ENCODE data around the gene SLC10A7.

SLC10A7 gene

GRCh38 chr4:146381263-146381872 lies 140.4 kb downstream of the SLC10A7 start:
- no peak overlapping the region for H2BK120ac ChIP-seq (ENCODE audit: low read depth, low read length)
- WGBS = 43% methylated on average over 1 of the region's 2 CpGs
- H3K79me1 ChIP-seq (replicated peaks; ENCODE audit: low read length, poor library complexity, severe bottlenecking) = peaks cover 3% of the 10 kb centered on the region
- H2BK5ac ChIP-seq (ENCODE audit: low read depth, low read length, poor library complexity, severe bottlenecking) = no peak overlapping the region
- no peak overlapping the region for H4K91ac ChIP-seq (ENCODE audit: low read length)
- no peaks in the 10 kb centered on the region for H3K36me3 ChIP-seq (ENCODE audit: control insufficient read depth in 1 of 2, insufficient read depth in 2 of 2, low read depth in 1 of 2, low read length in 2 of 2)
- no peaks in the 10 kb centered on the region for H3K4me1 ChIP-seq (ENCODE audit: control insufficient read depth, insufficient read depth, low read depth, low read length)
- no peak overlapping the region for H3K4me2 ChIP-seq (ENCODE audit: low read length, poor library complexity, severe bottlenecking)
- no peak overlapping the region for H2BK15ac ChIP-seq (ENCODE audit: low read depth, poor library complexity, severe bottlenecking)
- H3K23ac ChIP-seq (ENCODE audit: low read length in 2 of 2) = no peak overlapping the region
- H3K4me3 ChIP-seq (ENCODE audit: insufficient read depth in 1 of 2, low read depth in 1 of 2, low read length in 2 of 2) = no peak overlapping the region
- H3K27ac ChIP-seq (ENCODE audit: low read length, poor library complexity, severe bottlenecking) = no peak overlapping the region
- no peak overlapping the region for H2AK5ac ChIP-seq (ENCODE audit: low read length, severe bottlenecking)
- no peak overlapping the region for H3K18ac ChIP-seq (ENCODE audit: low read depth in 1 of 2, low read length in 2 of 2)
- no peaks in the 10 kb centered on the region for H3K27me3 ChIP-seq (ENCODE audit: control insufficient read depth in 1 of 2, insufficient read depth in 1 of 2, low read length in 2 of 2)
- H4K8ac ChIP-seq (ENCODE audit: low read length) = no peak overlapping the region
- no peak for DNase-seq
- no peak overlapping the region for H2AFZ ChIP-seq (ENCODE audit: low read depth, low read length)
- no peak overlapping the region for H3K4ac ChIP-seq (ENCODE audit: low read depth in 1 of 2, low read length in 2 of 2)
- H2BK12ac ChIP-seq (ENCODE audit: low read length in 2 of 2) = no peak overlapping the region
- H3K14ac ChIP-seq (ENCODE audit: low read length in 2 of 2) = no peak overlapping the region
- no peak overlapping the region for H3K9ac ChIP-seq (ENCODE audit: low read length)
- peaks cover 4% of the 10 kb centered on the region for H3K9me3 ChIP-seq (ENCODE audit: control insufficient read depth, low read length)

GRCh38 chr4:146379744-146380143 lies 142.0 kb downstream of the SLC10A7 start:
- H3K9ac ChIP-seq (ENCODE audit: low read length) = no peak overlapping the region

GRCh38 chr4:146371812-146372211 lies 149.9 kb downstream of the SLC10A7 start:
- H2BK12ac ChIP-seq (ENCODE audit: low read length in 2 of 2) = no peak overlapping the region
- no peak overlapping the region for H2AK5ac ChIP-seq (ENCODE audit: low read length, severe bottlenecking)
- WGBS = no CpG with 5 or more reads among the region's 1 CpG
- H3K36me3 ChIP-seq (ENCODE audit: control insufficient read depth in 1 of 2, insufficient read depth in 2 of 2, low read depth in 1 of 2, low read length in 2 of 2) = no peaks in the 10 kb centered on the region
- no peak overlapping the region for H4K8ac ChIP-seq (ENCODE audit: low read length)
- no peak overlapping the region for H2AFZ ChIP-seq (ENCODE audit: low read depth, low read length)
- H3K4me3 ChIP-seq (ENCODE audit: insufficient read depth in 1 of 2, low read depth in 1 of 2, low read length in 2 of 2) = no peak overlapping the region
- H3K79me1 ChIP-seq (replicated peaks; ENCODE audit: low read length, poor library complexity, severe bottlenecking) = no peaks in the 10 kb centered on the region
- no peak overlapping the region for H4K91ac ChIP-seq (ENCODE audit: low read length)
- H3K23ac ChIP-seq (ENCODE audit: low read length in 2 of 2) = no peak overlapping the region
- peaks cover 5% of the 10 kb centered on the region for H3K9me3 ChIP-seq (ENCODE audit: control insufficient read depth, low read length)
- H2BK5ac ChIP-seq (ENCODE audit: low read depth, low read length, poor library complexity, severe bottlenecking) = no peak overlapping the region
- H3K4me1 ChIP-seq (ENCODE audit: control insufficient read depth, insufficient read depth, low read depth, low read length) = no peaks in the 10 kb centered on the region
- no peak for DNase-seq
- H3K9ac ChIP-seq (ENCODE audit: low read length) = no peak overlapping the region
- no peak overlapping the region for H3K4me2 ChIP-seq (ENCODE audit: low read length, poor library complexity, severe bottlenecking)
- no peak overlapping the region for H2BK15ac ChIP-seq (ENCODE audit: low read depth, poor library complexity, severe bottlenecking)
- H3K14ac ChIP-seq (ENCODE audit: low read length in 2 of 2) = no peak overlapping the region
- no peak overlapping the region for H3K27ac ChIP-seq (ENCODE audit: low read length, poor library complexity, severe bottlenecking)
- no peak overlapping the region for H3K18ac ChIP-seq (ENCODE audit: low read depth in 1 of 2, low read length in 2 of 2)
- no peak overlapping the region for H2BK120ac ChIP-seq (ENCODE audit: low read depth, low read length)
- no peaks in the 10 kb centered on the region for H3K27me3 ChIP-seq (ENCODE audit: control insufficient read depth in 1 of 2, insufficient read depth in 1 of 2, low read length in 2 of 2)
- H3K4ac ChIP-seq (ENCODE audit: low read depth in 1 of 2, low read length in 2 of 2) = no peak overlapping the region

More at GRCh38 chr4:146379744-146380143, 142.0 kb downstream of the SLC10A7 start:
- Histone ChIP-seq H2AFZ (ENCODE audit: low read depth, low read length) (no peak overlapping the region), H3K18ac (ENCODE audit: low read depth in 1 of 2, low read length in 2 of 2) (no peak overlapping the region), H3K14ac (ENCODE audit: low read length in 2 of 2) (no peak overlapping the region), H3K23ac (ENCODE audit: low read length in 2 of 2) (no peak overlapping the region), H4K91ac (ENCODE audit: low read length) (no peak overlapping the region), H2AK5ac (ENCODE audit: low read length, severe bottlenecking) (no peak overlapping the region), H3K79me1 (replicated peaks; ENCODE audit: low read length, poor library complexity, severe bottlenecking) (peaks cover 2% of the 10 kb centered on the region), H2BK120ac (ENCODE audit: low read depth, low read length) (no peak overlapping the region), H3K27ac (ENCODE audit: low read length, poor library complexity, severe bottlenecking) (no peak overlapping the region), H2BK5ac (ENCODE audit: low read depth, low read length, poor library complexity, severe bottlenecking) (no peak overlapping the region), H2BK12ac (ENCODE audit: low read length in 2 of 2) (no peak overlapping the region), H2BK15ac (ENCODE audit: low read depth, poor library complexity, severe bottlenecking) (no peak overlapping the region), H3K27me3 (ENCODE audit: control insufficient read depth in 1 of 2, insufficient read depth in 1 of 2, low read length in 2 of 2) (no peaks in the 10 kb centered on the region), H3K4me2 (ENCODE audit: low read length, poor library complexity, severe bottlenecking) (no peak overlapping the region), H3K36me3 (ENCODE audit: control insufficient read depth in 1 of 2, insufficient read depth in 2 of 2, low read depth in 1 of 2, low read length in 2 of 2) (no peaks in the 10 kb centered on the region), H3K9me3 (ENCODE audit: control insufficient read depth, low read length) (peaks cover 5% of the 10 kb centered on the region), H4K8ac (ENCODE audit: low read length) (no peak overlapping the region), H3K4ac (ENCODE audit: low read depth in 1 of 2, low read length in 2 of 2) (no peak overlapping the region), H3K4me1 (ENCODE audit: control insufficient read depth, insufficient read depth, low read depth, low read length) (no peaks in the 10 kb centered on the region), H3K4me3 (ENCODE audit: insufficient read depth in 1 of 2, low read depth in 1 of 2, low read length in 2 of 2) (no peak overlapping the region)
- no CpG with 5 or more reads among the region's 2 CpGs for WGBS
- peak; percentile 9 for DNase-seq

GRCh38 chr4:146370841-146371240 lies 150.9 kb downstream of the SLC10A7 start:
- Histone ChIP-seq H3K36me3 (ENCODE audit: control insufficient read depth in 1 of 2, insufficient read depth in 2 of 2, low read depth in 1 of 2, low read length in 2 of 2) (no peaks in the 10 kb centered on the region), H2BK12ac (ENCODE audit: low read length in 2 of 2) (no peak overlapping the region), H3K27me3 (ENCODE audit: control insufficient read depth in 1 of 2, insufficient read depth in 1 of 2, low read length in 2 of 2) (no peaks in the 10 kb centered on the region), H3K4ac (ENCODE audit: low read depth in 1 of 2, low read length in 2 of 2) (no peak overlapping the region), H3K27ac (ENCODE audit: low read length, poor library complexity, severe bottlenecking) (no peak overlapping the region), H3K14ac (ENCODE audit: low read length in 2 of 2) (no peak overlapping the region), H2BK120ac (ENCODE audit: low read depth, low read length) (no peak overlapping the region), H2AFZ (ENCODE audit: low read depth, low read length) (no peak overlapping the region), H2BK15ac (ENCODE audit: low read depth, poor library complexity, severe bottlenecking) (no peak overlapping the region), H2BK5ac (ENCODE audit: low read depth, low read length, poor library complexity, severe bottlenecking) (no peak overlapping the region), H3K79me1 (replicated peaks; ENCODE audit: low read length, poor library complexity, severe bottlenecking) (peaks cover 1% of the 10 kb centered on the region), H3K4me2 (ENCODE audit: low read length, poor library complexity, severe bottlenecking) (no peak overlapping the region), H3K4me1 (ENCODE audit: control insufficient read depth, insufficient read depth, low read depth, low read length) (no peaks in the 10 kb centered on the region), H3K23ac (ENCODE audit: low read length in 2 of 2) (no peak overlapping the region), H3K9ac (ENCODE audit: low read length) (no peak overlapping the region), H3K18ac (ENCODE audit: low read depth in 1 of 2, low read length in 2 of 2) (no peak overlapping the region), H4K8ac (ENCODE audit: low read length) (no peak overlapping the region), H3K9me3 (ENCODE audit: control insufficient read depth, low read length) (no peaks in the 10 kb centered on the region), H2AK5ac (ENCODE audit: low read length, severe bottlenecking) (no peak overlapping the region), H4K91ac (ENCODE audit: low read length) (no peak overlapping the region), H3K4me3 (ENCODE audit: insufficient read depth in 1 of 2, low read depth in 1 of 2, low read length in 2 of 2) (no peak overlapping the region)
- DNase-seq = peak; percentile 7
- no CpG with 5 or more reads among the region's 2 CpGs for WGBS

All from mesenchymal stem cell (in vitro differentiated cells and primary cell).